K562 (cell line): ENCODE results near the gene TSEN34. TPM values are rescaled to one million over a fixed set of nuclear protein-coding genes. Genes with fewer than 3 reads are reported as not detected.

Source experiments
- ARID3A ChIP-seq: IDR thresholded peaks from 2 replicates; pipeline ENCODE4 v1.6.1; 2012; ENCODE audit warnings: low read depth, low read length, improper control_type of control experiment, borderline replicate concordance
- FIP1L1 ChIP-seq: fragments of 200-400 bp; formaldehyde crosslinking; IDR thresholded peaks from 2 replicates; pipeline ENCODE4 v1.6.1; 2018; ENCODE audit warnings: mild to moderate bottlenecking, low read depth, low read length; ENCODE audit not compliant: poor library complexity, severe bottlenecking
- HDAC1 ChIP-seq, 2 experiments: fragments of 450-650 bp; IDR thresholded peaks; 2 replicates each; pipeline ENCODE4 v1.6.1; 2016 to 2017; ENCODE audit warnings: inconsistent platforms in 1 of 2, mild to moderate bottlenecking in 1 of 2, moderate library complexity in 1 of 2
- HDAC3 ChIP-seq: fragments of 450-650 bp; IDR thresholded peaks from 2 replicates; pipeline ENCODE4 v1.6.1; 2018; ENCODE audit warnings: borderline replicate concordance, mild to moderate bottlenecking, moderate library complexity; ENCODE audit not compliant: partially characterized antibody
- HMBOX1 ChIP-seq: sonication (generic); IDR thresholded peaks from 2 replicates; pipeline ENCODE4 v1.6.1; 2016
- ID3 ChIP-seq, 2 experiments: fragments of 250-450 bp in 1 of 2; fragments of 450-650 bp in 1 of 2; sonication (Bioruptor Pico) in 1 of 2; IDR thresholded peaks; 2 replicates each; pipeline versions ENCODE4 v1.6.1 to v1.8.0; 2016 to 2021; ENCODE audit warnings: mild to moderate bottlenecking in 2 of 2, moderate library complexity in 2 of 2, missing compliant biosample characterization in 1 of 2, missing genetic modification characterization in 1 of 2
- NCOR1 ChIP-seq: fragments of 450-650 bp; IDR thresholded peaks from 2 replicates; pipeline ENCODE4 v1.6.1; 2016; ENCODE audit warnings: mild to moderate bottlenecking, moderate library complexity
- PHB2 ChIP-seq: fragments of 450-650 bp; IDR thresholded peaks from 2 replicates; pipeline ENCODE4 v1.6.1; 2017; ENCODE audit warnings: low read depth
- PYGO2 ChIP-seq: fragments of 450-650 bp; IDR thresholded peaks from 2 replicates; pipeline ENCODE4 v1.6.1; 2016; ENCODE audit warnings: mild to moderate bottlenecking, missing genetic modification characterization, moderate library complexity, missing compliant biosample characterization
- RFX1 ChIP-seq: fragments of 450-650 bp; IDR thresholded peaks from 2 replicates; pipeline ENCODE4 v1.6.1; 2016; ENCODE audit warnings: mild to moderate bottlenecking, moderate library complexity
- TFE3 ChIP-seq: fragments of 450-650 bp; formaldehyde crosslinking; IDR thresholded peaks from 2 replicates; pipeline ENCODE4 v1.4.0; 2020; ENCODE audit warnings: mild to moderate bottlenecking, mixed read lengths
- ZNF143 ChIP-seq: sonication (generic); formaldehyde crosslinking; IDR thresholded peaks from 2 replicates; pipeline ENCODE4 v1.9.0; 2022; ENCODE audit warnings: mild to moderate bottlenecking, missing genetic modification reagents
- ZNF347 ChIP-seq: fragments of 450-650 bp; formaldehyde crosslinking; IDR thresholded peaks from 2 replicates; pipeline ENCODE4 v1.4.0; 2020; ENCODE audit warnings: low read depth, mild to moderate bottlenecking, moderate library complexity
- ZNF696 ChIP-seq: fragments of 250-450 bp; sonication (Bioruptor Pico); conservative IDR thresholded peaks from 2 replicates; pipeline ENCODE4 v1.4.0; 2020; ENCODE audit warnings: mild to moderate bottlenecking, moderate library complexity
- polyA plus RNA-seq, 8 experiments: library from polyadenylated mRNA; depleted of rRNA in 4 of 8; stranded (reverse) in 5 of 8; unstranded in 3 of 8; fragments of >200 nt; fragmentation: Nextera tagmentation in 2 of 8; fragmentation: Illumina TruSeq in 1 of 8; extraction: Ambion mirVana in 2 of 8; extraction: Trizol in 1 of 8; gene quantifications; 2 replicates each; pipeline versions ENCODE4 v1.2.1 to v1.2.3, GENCODE V29; 2011 to 2014; ENCODE audit warnings: inconsistent platforms in 1 of 8, missing spikeins in 1 of 8
- total RNA-seq, 7 experiments: library from RNA; depleted of rRNA in 6 of 7; stranded (reverse); fragments of >200 nt in 6 of 7; fragmentation: Illumina TruSeq in 2 of 7; extraction: Trizol in 2 of 7; gene quantifications; 2 replicates each; pipeline versions ENCODE4 v1.2.1 to v1.2.3, GENCODE V29; 2011 to 2021; ENCODE audit warnings: low replicate concordance in 1 of 7
- TF ChIP-seq, protein P1 (sequence below): fragments of 450-650 bp; IDR thresholded peaks from 2 replicates; pipeline ENCODE4 v1.6.1; 2016
- TF ChIP-seq, protein P2 (sequence below): fragments of 450-650 bp; IDR thresholded peaks from 2 replicates; pipeline ENCODE4 v1.6.1; 2016; ENCODE audit warnings: mild to moderate bottlenecking

Gene TSEN34
- total and polyA plus RNA-seq, 9 of the 15 experiments (the other 6 are each of a cell fraction or from before 2014, with no cell fraction given): 3.1 to 57.6 (median 29.5) TPM

GRCh38 chr19:54201172-54201701 is 10.1 kb downstream of the TSEN34 start (continued):
- TF ChIP-seq TFE3 (no peak), NCOR1 (no peak), ARID3A (no peak), FIP1L1 (no peak), RFX1 (no peak), HDAC3 (no peak), HDAC1 (IDR thresholded peaks at IDR 0.05) (peak in 1 of 2 experiments; percentile 65; a peak in 2 of 4 replicates), ZNF696 (CRISPR knock-in tag) (no peak), PYGO2 (tag) (no peak), ZNF347 (no peak), PHB2 (no peak), HMBOX1 (no peak), ID3 (CRISPR knock-in tag; IDR thresholded peaks at IDR 0.05) (no peak), ID3 (tag; IDR thresholded peaks at IDR 0.05) (no peak), ZNF143 (CRISPR knock-in tag) (no peak)
- TF ChIP-seq, protein P1, sequence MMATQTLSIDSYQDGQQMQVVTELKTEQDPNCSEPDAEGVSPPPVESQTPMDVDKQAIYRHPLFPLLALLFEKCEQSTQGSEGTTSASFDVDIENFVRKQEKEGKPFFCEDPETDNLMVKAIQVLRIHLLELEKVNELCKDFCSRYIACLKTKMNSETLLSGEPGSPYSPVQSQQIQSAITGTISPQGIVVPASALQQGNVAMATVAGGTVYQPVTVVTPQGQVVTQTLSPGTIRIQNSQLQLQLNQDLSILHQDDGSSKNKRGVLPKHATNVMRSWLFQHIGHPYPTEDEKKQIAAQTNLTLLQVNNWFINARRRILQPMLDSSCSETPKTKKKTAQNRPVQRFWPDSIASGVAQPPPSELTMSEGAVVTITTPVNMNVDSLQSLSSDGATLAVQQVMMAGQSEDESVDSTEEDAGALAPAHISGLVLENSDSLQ: no peak
- TF ChIP-seq, protein P2, sequence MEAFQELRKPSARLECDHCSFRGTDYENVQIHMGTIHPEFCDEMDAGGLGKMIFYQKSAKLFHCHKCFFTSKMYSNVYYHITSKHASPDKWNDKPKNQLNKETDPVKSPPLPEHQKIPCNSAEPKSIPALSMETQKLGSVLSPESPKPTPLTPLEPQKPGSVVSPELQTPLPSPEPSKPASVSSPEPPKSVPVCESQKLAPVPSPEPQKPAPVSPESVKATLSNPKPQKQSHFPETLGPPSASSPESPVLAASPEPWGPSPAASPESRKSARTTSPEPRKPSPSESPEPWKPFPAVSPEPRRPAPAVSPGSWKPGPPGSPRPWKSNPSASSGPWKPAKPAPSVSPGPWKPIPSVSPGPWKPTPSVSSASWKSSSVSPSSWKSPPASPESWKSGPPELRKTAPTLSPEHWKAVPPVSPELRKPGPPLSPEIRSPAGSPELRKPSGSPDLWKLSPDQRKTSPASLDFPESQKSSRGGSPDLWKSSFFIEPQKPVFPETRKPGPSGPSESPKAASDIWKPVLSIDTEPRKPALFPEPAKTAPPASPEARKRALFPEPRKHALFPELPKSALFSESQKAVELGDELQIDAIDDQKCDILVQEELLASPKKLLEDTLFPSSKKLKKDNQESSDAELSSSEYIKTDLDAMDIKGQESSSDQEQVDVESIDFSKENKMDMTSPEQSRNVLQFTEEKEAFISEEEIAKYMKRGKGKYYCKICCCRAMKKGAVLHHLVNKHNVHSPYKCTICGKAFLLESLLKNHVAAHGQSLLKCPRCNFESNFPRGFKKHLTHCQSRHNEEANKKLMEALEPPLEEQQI: no peak
